ENCODE measurements around the gene NEURL2. TPM values are rescaled to one million over a fixed set of nuclear protein-coding genes. Genes with fewer than 3 reads are reported as not detected.

The NEURL2 gene
- total and polyA plus RNA-seq, 10 of the 15 experiments (the other 5 are each of a cell fraction or from before 2014, with no cell fraction given), result 0.53 to 7.0 (median 2.7) TPM

DNA sequence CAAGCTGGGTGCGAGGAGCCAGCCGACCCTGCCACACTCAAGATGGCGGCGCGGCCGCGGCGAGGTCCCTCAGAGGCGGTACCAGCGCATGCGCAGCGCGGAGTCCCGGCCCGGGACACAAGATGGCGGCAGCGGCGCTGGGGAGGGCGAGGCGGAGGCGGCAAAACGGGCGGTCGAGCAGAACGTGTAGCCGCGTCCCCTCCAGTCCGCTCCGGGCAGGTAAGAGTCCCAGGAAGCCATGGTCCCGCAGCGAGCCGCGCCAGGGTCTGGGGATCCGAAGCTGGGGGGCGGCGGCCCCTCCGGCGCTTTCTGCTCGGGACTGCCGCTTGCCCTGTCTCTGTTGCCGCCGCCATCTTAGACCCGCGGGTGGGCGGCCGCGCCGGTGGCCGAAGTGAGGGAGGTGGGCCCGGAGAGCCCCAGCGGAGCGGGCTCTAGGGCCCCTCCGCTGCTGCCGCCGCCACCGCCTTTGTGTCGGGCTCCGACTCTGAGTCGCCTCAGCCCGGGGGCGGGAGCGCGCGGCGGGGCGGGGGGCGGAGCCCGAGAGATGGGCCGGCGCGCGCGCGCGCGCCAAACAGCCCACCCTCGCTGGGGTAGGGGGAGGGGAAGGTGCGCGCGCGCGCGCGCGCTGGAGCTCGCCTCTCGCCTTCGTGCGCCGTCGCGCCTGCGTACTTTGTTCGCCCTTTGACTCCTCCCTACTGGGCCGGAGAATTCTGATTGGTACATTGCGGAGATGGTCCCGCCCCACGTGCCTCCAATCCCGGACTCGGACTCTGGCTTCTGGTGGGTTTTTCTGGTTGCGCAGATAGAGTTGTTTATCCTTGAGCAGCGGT is 43.8 kb upstream of the NEURL2 start, which contains the start of gene PCIF1 (continued):
- TF ChIP-seq SMAD5 (IDR thresholded peaks at IDR 0.05; ENCODE audit: low read depth) (peak; percentile 60; the same call in 1 of the 2 replicates), SIX5 (IDR thresholded peaks at IDR 0.05; ENCODE audit: low read depth, low read length, severe bottlenecking) (peak; percentile 88), BRCA1 (IDR thresholded peaks at IDR 0.05; ENCODE audit: low read depth, low read length) (no peak), TBL1XR1 (IDR thresholded peaks at IDR 0.05; ENCODE audit: low read depth, low read length) (no peak; the same call in 1 of the 2 replicates), HDGF (IDR thresholded peaks at IDR 0.05) (peak; percentile 26; the same call in 1 of the 2 replicates), KAT2A (conservative IDR thresholded peaks at IDR 0.05; ENCODE audit: control insufficient read depth, low read depth, low read length) (no peak), ETV6 (conservative IDR thresholded peaks at IDR 0.05 in 1 of 2, IDR thresholded peaks at IDR 0.05 in 1 of 2; ENCODE audit: borderline replicate concordance in 1 of 2, low read depth in 1 of 2) (no peak), CHD4 (IDR thresholded peaks at IDR 0.05) (no peak), RELA (IDR thresholded peaks at IDR 0.05; ENCODE audit: borderline replicate concordance, partially characterized antibody) (peak; percentile 96), POLR2AphosphoS5 (IDR thresholded peaks at IDR 0.05; ENCODE audit: low read length) (peak; percentile 96), IKZF1 (conservative IDR thresholded peaks at IDR 0.05) (peak; percentile 92), ZNF384 (IDR thresholded peaks at IDR 0.05; ENCODE audit: borderline replicate concordance, low read depth, low read length) (no peak), TCF12 (IDR thresholded peaks at IDR 0.05; ENCODE audit: low read depth, low read length) (peak; percentile 43; the same call in 1 of the 2 replicates), LARP7 (IDR thresholded peaks at IDR 0.05) (peak; percentile 100)
- TF ChIP-seq, protein P1, sequence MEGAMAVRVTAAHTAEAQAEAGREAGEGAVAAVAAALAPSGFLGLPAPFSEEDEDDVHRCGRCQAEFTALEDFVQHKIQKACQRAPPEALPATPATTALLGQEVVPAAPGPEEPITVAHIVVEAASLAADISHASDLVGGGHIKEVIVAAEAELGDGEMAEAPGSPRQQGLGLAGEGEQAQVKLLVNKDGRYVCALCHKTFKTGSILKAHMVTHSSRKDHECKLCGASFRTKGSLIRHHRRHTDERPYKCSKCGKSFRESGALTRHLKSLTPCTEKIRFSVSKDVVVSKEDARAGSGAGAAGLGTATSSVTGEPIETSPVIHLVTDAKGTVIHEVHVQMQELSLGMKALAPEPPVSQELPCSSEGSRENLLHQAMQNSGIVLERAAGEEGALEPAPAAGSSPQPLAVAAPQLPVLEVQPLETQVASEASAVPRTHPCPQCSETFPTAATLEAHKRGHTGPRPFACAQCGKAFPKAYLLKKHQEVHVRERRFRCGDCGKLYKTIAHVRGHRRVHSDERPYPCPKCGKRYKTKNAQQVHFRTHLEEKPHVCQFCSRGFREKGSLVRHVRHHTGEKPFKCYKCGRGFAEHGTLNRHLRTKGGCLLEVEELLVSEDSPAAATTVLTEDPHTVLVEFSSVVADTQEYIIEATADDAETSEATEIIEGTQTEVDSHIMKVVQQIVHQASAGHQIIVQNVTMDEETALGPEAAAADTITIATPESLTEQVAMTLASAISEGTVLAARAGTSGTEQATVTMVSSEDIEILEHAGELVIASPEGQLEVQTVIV (IDR thresholded peaks at IDR 0.05; ENCODE audit: borderline replicate concordance, partially characterized antibody), result no peak
- TF ChIP-seq, protein P2, sequence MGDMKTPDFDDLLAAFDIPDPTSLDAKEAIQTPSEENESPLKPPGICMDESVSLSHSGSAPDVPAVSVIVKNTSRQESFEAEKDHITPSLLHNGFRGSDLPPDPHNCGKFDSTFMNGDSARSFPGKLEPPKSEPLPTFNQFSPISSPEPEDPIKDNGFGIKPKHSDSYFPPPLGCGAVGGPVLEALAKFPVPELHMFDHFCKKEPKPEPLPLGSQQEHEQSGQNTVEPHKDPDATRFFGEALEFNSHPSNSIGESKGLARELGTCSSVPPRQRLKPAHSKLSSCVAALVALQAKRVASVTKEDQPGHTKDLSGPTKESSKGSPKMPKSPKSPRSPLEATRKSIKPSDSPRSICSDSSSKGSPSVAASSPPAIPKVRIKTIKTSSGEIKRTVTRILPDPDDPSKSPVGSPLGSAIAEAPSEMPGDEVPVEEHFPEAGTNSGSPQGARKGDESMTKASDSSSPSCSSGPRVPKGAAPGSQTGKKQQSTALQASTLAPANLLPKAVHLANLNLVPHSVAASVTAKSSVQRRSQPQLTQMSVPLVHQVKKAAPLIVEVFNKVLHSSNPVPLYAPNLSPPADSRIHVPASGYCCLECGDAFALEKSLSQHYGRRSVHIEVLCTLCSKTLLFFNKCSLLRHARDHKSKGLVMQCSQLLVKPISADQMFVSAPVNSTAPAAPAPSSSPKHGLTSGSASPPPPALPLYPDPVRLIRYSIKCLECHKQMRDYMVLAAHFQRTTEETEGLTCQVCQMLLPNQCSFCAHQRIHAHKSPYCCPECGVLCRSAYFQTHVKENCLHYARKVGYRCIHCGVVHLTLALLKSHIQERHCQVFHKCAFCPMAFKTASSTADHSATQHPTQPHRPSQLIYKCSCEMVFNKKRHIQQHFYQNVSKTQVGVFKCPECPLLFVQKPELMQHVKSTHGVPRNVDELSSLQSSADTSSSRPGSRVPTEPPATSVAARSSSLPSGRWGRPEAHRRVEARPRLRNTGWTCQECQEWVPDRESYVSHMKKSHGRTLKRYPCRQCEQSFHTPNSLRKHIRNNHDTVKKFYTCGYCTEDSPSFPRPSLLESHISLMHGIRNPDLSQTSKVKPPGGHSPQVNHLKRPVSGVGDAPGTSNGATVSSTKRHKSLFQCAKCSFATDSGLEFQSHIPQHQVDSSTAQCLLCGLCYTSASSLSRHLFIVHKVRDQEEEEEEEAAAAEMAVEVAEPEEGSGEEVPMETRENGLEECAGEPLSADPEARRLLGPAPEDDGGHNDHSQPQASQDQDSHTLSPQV (IDR thresholded peaks at IDR 0.05), result peak; percentile 100
- TF ChIP-seq, protein P3, sequence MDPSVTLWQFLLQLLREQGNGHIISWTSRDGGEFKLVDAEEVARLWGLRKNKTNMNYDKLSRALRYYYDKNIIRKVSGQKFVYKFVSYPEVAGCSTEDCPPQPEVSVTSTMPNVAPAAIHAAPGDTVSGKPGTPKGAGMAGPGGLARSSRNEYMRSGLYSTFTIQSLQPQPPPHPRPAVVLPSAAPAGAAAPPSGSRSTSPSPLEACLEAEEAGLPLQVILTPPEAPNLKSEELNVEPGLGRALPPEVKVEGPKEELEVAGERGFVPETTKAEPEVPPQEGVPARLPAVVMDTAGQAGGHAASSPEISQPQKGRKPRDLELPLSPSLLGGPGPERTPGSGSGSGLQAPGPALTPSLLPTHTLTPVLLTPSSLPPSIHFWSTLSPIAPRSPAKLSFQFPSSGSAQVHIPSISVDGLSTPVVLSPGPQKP (IDR thresholded peaks at IDR 0.05; ENCODE audit: low read depth, low read length), result 0 out of 2 replicates have a peak, but pooled peaks have one; percentile 2
- TF ChIP-seq, protein P4, sequence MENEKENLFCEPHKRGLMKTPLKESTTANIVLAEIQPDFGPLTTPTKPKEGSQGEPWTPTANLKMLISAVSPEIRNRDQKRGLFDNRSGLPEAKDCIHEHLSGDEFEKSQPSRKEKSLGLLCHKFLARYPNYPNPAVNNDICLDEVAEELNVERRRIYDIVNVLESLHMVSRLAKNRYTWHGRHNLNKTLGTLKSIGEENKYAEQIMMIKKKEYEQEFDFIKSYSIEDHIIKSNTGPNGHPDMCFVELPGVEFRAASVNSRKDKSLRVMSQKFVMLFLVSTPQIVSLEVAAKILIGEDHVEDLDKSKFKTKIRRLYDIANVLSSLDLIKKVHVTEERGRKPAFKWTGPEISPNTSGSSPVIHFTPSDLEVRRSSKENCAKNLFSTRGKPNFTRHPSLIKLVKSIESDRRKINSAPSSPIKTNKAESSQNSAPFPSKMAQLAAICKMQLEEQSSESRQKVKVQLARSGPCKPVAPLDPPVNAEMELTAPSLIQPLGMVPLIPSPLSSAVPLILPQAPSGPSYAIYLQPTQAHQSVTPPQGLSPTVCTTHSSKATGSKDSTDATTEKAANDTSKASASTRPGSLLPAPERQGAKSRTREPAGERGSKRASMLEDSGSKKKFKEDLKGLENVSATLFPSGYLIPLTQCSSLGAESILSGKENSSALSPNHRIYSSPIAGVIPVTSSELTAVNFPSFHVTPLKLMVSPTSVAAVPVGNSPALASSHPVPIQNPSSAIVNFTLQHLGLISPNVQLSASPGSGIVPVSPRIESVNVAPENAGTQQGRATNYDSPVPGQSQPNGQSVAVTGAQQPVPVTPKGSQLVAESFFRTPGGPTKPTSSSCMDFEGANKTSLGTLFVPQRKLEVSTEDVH (IDR thresholded peaks at IDR 0.05; ENCODE audit: low read depth, partially characterized antibody), result no peak
